ENCODE measurements around the gene C5orf58.

C5orf58 gene

DNA sequence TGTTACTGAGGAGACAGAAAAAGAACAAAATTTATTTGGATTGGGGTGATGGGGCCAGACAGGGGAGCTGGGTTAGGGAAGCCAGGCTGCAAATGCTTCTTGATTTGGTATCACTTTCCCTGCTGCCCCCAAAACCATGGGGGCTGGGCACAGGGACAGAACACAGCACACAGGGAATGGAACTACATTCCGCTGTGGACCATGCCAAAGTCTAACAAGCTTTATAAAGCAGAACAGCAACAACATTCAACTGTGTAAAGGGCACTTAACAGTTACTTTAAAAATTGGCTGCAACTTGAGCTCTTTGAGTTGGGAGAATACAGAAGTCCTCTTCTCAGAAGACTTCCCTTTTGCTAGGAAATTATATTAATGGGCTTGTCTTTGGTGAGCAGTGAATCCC is 23.8 kb downstream of the C5orf58 start:
- DNase-seq (ENCODE audit: low read depth, low spot score) = no peak

DNA sequence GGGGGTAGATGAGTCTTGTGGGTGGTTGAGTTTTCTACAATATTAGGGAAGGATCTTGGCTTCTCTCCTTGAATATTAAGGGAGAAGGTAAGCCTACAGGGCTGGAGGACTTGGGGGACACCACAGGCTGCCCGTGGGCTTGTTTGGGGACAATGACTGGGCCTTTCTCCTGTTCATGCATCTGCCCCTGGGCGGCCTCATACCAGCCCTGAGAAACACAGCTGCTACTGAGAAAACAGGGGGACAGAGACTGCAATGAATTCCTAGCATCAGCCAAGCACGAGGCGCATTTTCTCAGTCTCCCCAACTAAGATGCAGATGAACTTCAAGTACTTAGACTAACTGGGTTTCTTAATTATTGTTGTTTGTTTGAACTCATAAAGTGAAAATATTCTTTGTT is 24.6 kb downstream of the C5orf58 start:
- no peak for DNase-seq (ENCODE audit: low read depth, low spot score)

DNA sequence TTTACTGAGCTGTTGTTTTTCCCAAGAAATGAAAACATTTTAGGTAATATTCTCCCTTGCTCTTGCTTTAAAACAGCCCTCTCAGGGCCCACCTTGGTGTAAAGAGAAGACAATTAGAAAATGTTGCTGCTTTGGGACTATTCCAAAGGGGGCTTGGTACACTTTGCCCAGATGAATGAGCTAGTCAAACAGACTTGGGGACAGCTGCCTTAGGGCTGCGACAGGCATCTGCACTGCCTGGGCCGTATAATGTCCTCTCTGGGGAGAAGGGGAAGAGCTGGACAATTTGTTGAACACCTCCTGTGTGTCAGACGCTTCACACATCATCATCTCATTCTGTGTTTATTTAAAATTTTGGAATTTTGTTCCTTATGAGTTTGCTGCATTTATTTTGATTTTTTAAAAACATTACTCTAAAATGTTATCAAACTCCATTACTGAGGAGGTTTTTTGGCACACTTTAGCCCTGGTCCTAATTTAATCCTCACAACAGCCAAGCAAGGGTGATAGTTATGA is 28.8 kb downstream of the C5orf58 start:
- no peak for DNase-seq (ENCODE audit: low read depth, low spot score)

DNA sequence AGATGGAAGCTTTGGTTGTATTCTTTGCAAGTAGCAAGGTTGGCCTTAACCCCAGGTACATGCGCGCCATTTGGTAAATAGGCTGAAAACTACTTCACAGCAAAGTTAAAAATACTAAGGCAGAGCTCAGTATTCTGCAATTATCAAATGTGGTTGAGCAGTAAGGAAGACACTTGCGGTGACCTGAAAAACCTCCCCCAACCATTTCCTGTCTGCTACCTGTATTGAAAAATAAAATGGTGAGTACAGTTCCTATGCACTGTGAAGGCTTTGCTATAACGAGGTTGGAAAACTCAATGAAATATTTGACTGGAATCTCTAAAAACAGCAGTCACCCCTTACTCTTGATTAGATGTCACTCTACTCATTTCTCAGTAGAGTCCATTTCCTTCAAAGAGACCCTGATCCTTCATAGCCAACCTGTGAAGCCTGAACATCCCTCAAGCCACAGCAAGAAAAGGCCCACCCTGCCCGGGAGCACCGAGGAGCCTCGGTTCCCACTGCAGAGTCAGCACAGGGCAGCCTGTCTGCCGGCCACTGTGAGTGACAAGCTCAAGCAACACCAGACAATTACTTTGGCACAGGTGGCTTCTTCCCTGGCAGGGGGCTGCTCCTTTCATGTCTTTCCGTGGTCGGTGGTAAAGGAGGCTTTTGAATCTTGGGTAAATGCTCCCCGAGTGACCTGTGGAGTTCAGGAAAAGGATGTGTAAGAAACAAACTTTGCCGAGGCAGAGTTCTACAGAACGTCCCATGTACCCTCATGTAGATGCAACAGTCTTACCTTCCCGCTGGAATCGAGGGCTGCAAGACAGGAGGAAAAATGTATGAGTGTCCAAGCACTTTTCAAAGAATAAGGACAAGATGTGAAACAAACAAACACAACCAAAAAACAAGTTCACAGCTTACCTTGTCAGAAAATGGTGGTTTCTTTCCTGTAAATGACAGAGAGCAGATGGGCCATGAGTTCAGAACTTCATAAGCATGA is 29.6 kb downstream of the C5orf58 start:
- DNase-seq (ENCODE audit: low read depth, low spot score) = no peak

DNA sequence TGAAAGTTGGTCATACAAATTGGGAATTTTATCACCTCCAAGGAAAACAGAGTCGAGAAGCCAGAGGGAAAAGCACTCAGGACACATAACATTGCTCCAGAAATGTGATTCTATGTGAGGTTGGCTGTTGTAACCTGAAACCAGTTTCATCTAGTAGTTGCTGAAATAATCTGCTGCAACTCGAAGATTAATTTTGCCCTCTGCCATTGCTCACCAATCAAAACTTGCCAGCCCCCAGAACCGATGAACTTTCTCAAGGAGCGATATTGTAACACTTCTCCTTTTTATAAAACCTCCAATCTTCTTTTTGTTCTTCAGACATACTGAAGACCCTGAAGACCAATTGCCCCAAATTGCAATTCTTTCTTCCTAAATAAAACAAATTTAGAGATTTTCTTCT is 31.1 kb downstream of the C5orf58 start:
- no peak for DNase-seq (ENCODE audit: low read depth, low spot score)

DNA sequence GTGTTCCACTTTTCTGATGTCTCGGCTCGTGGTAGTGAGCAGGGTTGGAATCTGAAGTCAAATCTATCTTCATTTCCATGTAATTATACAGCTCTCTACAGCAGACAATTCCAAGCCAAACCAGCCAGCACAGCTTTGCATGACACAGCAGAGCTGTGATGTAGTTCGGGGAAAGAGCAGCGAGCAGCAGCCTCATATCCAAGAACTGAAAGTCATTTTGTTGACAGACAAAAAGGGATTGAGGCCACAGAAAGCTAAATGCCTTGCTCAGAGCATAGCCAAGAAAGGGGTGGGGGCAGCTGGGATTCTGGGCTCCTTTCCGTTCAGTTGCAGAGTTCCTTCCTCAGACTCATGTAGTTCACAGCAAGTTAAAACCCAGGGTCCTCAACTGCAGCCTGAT is 32.7 kb downstream of the C5orf58 start:
- no peak for DNase-seq (ENCODE audit: low read depth, low spot score)

DNA sequence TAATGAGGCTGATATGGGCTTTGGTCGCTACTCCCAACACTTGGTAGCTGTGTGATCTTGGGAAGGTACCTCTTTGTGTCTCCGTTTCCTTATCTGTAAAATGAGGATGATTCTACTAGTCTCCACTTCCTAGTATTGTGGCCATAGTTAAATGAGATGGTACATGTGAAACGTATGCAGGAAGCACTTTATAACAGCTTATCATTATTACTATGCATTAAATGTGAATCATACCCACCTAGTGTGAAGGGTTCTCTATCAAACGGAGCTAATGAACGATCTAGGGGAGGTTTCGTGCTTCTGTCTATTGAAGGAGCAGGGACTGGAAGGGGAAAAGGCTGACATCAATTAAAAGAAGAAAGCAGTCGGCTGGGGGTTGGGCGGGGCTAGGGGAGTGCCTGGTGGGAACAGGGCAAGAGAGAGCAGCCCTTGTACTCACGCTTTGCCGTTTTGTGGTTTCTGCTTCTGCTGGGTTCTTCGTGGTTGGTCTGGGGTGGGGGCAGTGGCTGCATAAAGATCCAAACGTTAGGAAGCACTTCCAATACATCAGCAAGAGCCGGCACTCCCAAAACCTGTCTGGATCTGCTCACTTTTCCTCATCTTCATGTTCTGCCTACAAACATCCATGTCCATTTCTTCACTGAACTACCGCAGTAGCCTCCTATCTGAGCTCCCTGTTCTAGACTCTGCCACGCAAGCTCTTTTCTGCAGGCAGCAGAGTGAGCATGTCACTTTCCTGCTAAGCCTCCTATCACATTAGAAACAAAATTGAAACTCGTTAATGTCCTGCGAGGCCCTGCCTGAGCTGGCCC is 34.0 kb downstream of the C5orf58 start:
- no peak for DNase-seq (ENCODE audit: low read depth, low spot score)

DNA sequence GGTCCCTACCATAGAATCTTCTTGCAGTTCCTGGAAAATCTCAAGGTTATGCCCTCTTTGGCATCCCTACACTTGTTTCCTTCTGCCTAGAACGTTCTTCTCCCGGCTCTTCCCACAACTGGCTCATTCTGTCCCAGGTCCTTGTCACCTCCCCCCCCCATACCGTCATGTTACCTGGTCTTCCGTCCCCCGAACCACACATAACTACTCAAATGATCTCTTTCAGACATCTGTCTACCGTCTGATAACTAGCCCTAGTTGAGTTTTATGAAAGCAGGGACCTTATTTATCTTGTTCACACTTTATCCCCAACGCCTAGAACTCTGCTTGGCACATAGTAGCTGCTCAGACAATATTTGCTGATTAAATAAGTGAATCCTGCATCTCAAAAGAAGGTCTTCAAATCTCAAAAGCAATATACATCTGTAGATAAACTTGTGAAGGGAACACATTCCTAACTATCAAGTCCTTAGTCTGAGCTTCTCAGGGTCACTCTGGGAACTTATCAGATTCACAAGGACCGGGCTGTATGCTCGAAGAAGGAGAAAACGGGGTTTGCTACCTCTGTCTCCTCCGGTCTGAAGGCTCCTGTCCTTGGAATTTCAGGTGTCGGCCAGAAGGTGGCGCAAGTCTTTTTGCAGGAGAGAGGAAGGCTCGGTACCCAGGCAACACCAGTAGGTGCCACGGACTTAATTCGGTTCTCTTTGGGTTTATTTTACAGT is 34.8 kb downstream of the C5orf58 start:
- DNase-seq (ENCODE audit: low read depth, low spot score) = no peak

DNA sequence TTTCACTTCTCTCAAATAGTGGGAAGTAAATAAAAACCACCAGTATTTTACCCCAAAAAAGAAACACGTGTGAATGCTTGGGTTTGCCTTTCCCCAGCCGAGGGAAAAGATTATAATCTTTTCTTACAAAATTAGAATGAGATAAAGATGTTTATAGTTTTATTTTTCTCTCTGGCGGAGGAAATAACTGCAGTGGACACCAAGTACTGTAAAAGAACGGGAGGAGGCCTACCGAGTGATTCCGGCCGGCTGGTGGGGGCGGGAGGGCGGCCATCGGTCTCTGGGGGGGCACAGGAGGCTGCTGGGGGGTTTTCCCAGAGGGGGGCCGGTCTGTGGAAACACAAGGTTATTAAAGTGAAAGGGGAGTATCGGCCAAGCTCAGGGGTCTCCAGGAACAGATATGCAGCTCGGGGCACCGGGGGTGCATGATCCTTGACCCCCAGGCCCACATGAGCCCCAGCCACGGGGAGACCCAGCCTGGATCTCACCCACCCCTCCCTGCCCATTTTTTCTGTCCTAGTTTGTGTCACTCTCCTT is 35.4 kb downstream of the C5orf58 start:
- no peak for DNase-seq (ENCODE audit: low read depth, low spot score)

DNA sequence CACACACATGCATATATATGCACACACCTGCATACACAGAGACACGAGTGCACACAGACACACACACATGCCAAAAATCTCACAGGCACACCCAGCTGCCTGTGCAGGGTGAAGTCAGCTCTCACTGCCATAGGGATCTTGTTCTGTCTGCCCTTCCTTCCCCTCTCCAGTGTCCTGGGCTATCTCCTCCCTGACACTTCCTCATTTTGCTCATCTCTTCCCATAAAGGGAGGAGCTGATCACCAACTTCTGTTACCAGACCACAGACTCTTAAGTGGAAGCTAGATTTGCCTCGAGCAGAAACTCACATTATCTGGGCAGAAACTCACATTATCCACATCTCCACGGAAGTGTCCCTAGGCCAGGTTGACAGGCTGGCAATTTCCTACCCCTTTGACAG is 36.1 kb downstream of the C5orf58 start:
- no peak for DNase-seq (ENCODE audit: low read depth, low spot score)

DNA sequence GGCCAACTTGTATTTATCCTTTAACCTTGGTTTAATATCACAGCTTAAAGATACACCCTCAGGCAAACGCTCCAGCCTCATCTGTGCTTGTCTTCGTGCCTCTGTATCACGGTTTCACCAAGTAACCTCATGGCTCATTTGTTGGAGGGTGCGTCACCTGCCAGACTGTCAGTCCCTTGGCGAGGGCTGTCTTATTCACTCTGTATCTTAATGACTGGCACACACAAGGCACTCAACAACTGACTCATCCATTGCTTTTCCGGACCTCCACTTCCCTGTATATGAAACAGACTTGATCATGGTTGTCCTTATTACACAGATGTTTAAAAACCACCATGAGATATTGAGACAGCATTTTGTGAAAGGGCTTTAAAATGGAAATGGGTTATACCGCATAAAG is 36.8 kb downstream of the C5orf58 start:
- DNase-seq (ENCODE audit: low read depth, low spot score) = no peak

DNA sequence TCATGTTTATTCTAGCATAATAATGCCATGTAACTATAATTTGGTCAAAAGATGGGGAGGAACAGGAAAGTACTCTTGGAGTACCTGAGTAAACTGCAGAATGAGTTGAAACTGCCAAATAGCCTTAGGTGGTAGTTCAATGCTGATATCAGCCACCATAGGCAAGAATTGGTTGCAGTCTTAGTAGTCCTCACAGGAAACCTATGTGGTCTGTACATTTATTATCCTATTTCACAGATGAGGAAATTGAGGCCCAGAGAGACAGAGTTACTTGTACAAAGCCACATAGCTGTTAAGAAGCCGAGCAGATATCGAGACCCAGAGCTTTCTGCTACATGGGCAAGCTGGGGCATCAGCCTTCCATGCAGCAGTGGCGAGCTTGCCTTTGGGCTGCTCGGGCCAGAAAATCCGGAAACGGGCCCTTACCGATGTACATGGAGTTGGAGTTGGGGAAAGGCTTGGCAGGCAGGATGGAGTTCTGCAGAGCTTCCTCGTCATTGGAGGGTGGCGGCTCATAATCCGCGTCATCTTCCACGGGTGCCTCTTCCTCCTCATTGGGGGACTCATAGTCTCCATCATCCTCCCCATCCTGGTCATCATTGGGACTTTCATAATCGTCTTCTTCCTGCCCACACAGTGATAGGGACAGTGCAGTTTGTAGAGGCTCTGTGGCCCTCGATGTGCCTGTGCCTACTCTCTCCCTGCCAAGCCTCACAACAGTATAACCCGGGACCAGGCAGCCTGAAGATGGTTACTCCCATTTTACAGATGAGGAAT is 37.7 kb downstream of the C5orf58 start:
- no peak for DNase-seq (ENCODE audit: low read depth, low spot score)

DNA sequence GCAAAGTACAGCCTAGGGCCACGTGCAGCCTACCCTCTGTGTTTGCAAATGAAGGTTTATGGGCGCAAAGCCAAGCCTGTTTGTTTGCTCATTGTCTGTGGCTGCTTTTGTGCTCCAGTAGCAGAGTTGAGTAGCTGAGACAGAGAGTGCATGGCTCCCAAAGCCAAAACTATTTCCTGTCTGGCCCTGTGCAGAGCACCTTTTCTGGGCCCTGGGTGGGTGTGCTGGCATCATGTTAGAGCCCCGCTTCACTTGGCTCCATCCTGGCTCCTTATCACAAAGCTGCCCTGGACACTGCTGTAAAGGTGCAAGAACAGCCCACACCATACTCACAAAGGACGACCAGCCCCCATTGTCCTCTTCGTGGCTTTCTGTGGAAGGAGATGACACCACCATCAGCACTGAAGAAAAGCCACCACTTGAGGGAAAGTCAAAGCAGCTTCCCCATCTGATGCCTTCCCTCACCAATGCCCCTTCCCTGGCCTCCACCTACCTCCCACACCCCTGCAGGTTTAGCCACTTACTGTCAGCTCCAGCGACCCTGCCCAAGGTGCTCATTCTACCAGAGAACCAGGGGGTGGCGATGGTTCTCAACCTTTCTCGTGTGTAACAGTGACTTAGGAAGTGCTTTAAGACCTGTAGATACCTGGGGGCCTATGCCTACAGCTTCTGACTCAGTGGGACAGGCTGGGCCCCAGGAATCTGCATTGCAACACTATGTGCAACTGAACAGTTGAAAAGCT is 41.4 kb downstream of the C5orf58 start:
- no peak for DNase-seq (ENCODE audit: low read depth, low spot score)

DNA sequence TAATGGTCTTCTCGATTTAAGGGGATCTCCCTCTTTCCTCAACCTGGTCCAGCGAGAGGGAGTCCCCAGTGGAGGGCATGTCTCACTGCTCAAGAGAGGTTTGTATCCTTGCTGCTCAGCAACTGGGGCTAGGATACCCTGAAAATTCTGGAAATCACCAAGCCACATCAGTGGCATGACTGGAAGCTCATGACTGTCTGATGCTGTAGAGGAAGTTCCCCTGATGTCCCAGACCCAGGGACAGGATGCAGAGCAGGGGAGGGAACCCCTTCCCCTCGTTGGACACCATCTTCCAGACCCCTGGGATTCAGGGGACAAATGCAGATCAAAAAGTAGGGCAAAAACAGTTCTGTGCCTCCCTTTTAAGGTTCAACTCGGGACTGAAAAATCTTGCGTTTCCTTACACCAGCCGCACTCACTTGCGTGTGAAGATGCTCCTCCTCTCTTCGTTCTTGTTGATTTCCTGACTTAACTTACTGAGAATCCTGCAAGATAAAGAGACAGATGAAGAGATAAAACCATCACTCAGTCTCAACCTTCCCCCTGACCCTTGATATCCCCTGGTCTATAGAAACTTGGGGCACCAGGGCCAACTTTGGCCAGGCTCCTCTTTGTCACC is 42.7 kb downstream of the C5orf58 start:
- no peak for DNase-seq (ENCODE audit: low read depth, low spot score)

DNA sequence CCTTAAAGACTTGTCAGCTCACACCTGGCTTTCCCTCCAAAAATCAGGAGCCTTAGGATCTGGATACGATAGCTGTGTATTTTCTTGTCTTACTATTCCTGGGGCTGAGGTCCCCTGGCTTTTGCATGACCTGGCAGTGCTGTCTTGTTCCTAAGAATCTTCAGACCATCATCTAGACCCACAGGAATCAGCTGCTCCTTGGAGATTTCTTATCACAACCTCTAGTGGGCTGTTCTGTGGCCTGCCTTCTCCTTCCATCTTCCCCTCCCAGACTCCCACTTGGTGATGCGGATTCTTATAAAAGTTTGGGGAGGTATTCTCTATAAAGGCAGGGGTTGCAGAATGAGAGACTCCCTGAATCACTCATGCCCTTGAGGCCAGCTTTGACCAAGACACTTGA is 43.4 kb downstream of the C5orf58 start:
- DNase-seq (ENCODE audit: low read depth, low spot score) = no peak

DNA sequence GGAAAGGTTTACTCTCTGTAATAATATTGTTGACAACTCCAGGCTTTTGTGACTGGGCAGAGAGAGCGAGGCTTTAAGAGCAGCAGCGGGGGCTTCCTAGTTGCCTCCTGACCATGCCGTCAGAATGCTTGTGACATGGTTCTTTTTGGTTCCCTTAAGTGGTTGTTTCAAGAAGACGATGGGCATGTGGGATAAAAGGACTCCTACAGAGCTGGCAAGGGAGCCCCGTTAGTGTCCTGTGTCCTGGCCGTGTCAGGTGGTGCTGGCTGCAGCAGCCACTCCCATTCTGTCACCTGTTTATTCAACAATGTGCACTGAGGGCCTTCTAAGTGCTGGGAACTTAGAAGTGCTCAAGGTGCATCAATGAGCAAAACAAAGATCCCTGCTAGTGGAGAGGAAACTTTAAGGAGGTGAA is 45.1 kb downstream of the C5orf58 start:
- no peak for DNase-seq (ENCODE audit: low read depth, low spot score)

DNA sequence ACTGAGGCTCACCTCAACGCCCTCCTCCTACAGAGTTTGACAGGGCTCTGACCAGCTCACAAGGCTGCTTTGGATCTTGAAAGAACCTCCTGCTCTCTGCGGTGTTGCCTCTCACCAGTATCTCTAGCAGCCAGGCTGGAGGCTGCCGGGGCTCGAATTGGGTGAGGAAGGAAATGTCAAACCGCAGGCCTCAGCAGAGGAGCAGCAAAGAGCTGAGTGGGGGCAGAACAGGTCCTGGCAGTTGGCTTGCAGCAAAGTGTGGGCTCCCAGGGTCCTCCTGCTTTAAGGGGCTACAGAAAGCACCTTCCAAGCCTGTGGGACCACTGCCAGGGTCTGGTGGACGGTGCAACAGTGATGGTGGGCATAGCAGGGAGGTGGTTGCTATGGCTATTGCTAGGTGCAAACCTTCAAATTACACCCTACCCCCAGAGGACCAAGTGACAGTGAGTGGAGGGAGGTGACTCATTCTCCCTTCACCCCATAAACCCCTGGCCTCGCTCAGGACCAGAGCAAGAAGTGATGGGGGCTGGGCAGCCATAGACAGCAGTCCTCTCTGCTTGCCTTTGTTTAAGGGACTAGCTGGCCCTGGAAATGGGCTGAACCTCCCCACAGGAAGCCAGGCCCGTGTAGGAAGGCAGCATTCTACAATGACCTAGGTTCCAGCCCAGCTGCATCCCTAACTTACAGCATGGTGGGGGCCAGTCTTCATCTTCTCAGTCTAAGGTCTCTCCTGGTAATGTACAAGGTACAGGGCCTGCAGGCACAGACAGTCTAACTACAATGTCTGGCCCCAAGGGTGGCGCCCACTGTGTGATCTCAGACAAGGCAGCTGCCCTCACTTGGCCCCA is 46.0 kb downstream of the C5orf58 start:
- DNase-seq (ENCODE audit: low read depth, low spot score) = no peak

DNA sequence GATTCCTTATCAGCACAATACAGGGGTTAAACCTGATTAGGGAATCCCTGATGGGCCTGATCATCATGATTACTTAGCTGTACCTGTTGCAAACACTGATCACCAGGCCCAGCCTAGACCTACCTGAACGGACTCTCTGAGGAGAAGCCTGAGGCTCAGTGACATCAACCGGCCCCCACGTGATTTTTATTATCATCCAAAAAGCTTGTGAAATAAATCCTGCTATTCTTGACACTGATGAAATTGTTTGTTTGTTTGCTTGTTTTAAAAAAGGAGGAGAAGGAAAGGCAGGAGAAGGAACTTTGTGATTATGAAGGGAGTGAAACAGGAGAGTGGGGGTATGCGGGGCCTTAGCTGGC is 46.7 kb downstream of the C5orf58 start:
- no peak for DNase-seq (ENCODE audit: low read depth, low spot score)

DNA sequence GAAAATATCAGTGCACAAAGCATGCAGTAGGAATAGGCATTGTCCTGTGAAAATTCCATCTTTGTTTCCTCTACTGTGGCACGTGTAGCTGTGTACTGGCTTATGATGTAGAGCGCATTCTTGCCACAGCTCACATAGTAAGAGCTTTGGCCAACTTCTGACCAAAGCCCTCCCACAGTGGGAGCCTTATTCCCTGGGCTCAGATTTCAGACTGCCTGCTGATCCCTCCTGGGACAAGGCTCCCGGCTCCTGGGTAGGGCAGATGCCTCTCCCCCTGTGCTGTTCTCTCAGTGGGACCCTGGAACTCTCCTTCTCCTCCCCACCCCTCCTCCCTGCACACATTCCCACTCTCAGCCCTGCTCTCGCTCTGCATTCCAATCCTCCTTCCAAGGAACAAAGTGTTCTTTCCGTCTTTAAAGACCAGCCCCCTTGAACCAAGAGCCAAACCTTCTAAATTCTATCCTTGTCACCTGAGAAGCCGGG is 47.3 kb downstream of the C5orf58 start:
- no peak for DNase-seq (ENCODE audit: low read depth, low spot score)

Data from iPS DF 19.7 (cell line).